Erythroblast (primary cell): ENCODE results near the gene RAB11FIP4.

Experiments
- GATA1 ChIP-seq: IDR thresholded peaks from 2 replicates; pipeline ENCODE4 v1.6.1; 2011; ENCODE audit warnings: low read depth, mild to moderate bottlenecking, control low read depth, low read length, moderate library complexity
- POLR2A ChIP-seq: IDR thresholded peaks from 2 replicates; pipeline ENCODE4 v1.6.1; 2011; ENCODE audit warnings: mild to moderate bottlenecking, low read length

- TF ChIP-seq POLR2A (no peak), GATA1 (no peak)
Measured at GRCh38 chr17:31401456-31402254, 10.2 kb downstream of the RAB11FIP4 start.
